ENCODE measurements around the gene FMR1.

Gene FMR1

GRCh38 chrX:147911192-147912022 is at the start of gene FMR1:
Gene FMR1, plus strand, starts transcription at chrX:147911919. Its CDS starts 261 bp downstream, at chrX:147912180.
- DNase-seq, result peak; percentile 91

DNA sequence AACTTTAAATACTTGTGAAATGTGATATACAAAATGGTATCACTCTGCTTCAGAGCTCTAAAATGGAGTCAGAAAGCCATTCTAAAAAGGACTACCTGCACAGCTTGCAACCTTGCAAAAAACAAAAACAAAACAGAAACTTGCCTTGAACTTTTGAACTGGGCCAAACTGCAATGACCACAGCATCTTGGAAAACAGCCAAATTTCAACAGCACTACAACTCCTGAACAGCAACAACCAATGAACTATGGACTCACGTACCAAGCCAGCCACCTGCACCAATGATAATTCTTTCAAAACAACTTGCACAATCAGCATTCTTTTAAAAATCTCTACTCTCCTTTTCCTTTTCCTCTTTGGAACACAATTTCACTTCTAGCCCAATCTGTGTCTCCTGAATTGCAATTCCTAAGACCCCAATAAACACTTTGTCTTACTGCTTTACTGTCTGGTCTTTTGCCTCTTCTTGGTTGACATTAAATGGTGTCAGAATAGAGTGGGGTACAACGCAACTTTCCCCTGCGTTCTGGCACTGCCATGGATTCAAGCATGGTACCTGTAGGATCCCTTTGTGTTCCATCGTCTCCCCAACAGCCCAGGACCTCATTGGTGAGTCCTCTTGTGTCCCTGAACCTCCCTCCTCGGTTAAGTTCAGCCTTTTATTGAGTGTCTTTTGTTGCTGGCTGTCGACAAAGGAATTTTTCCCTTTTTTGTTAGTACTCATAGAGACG is 35.7 kb upstream of the FMR1 start:
- no peak for DNase-seq

DNA sequence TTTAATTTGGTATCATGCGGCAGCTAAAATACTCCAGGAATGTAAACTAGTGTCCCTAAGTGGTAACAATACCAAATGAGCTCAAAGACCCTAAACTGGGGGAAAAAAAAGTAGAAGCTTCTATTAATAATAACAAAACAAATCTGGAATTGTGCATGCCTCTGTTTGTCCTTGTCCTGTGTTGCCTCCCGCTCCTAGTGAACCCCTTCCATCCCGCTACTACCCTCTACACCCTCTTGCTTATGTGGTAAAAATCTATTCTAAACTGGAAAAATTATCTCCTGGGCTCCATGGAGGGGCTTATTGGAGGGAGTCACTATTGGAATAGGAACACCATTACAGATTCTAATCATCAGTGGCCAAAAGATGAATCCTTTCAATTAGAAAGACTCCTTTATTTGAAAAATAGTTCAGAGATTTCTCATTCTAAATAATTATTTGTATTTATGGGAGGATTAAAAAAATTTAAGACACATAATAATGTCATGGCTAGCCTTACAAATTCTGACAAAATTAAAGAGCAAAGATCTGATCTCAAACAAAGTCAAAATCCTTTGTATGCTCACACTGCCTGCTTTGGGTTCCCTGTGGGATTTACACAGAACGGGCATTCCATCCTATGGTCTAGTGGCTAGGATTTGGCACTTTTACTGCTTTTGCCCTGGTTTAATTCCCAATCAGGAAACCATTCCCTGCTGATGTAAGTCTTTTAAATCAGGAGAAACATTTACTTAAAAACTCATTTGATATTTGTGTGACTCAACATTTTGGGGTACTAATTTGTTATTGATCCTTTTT is 34.7 kb upstream of the FMR1 start:
- no peak for DNase-seq

DNA sequence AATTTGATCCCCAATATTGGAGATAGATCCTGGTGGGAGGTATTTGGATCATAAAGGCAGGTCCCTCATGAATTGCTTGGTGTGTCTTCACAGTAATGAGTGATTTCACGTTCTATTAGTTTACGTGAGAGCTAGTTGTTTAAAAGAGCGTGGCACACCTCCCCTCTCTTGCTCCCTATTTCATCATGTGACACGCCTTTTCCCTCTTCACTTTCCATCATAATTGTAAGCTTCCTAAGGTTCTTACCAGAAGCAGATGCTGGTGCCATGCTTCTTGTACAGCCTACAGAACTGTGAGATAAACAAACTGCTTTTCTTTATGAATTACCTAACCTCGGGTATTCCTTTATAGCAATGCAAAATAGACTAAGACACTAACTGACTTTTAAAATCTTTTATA is 34.0 kb upstream of the FMR1 start:
- no peak for DNase-seq

GRCh38 chrX:147884958-147885357 is 26.8 kb upstream of the FMR1 start:
- no peak for DNase-seq

GRCh38 chrX:147890756-147891155 is 21.0 kb upstream of the FMR1 start:
- no peak for DNase-seq

- no peak for DNase-seq
These were observed 19.8 kb upstream of the FMR1 start for GRCh38 chrX:147891896-147892295.

- DNase-seq, result no peak
These were observed 18.0 kb upstream of the FMR1 start for GRCh38 chrX:147893741-147894140.

DNA sequence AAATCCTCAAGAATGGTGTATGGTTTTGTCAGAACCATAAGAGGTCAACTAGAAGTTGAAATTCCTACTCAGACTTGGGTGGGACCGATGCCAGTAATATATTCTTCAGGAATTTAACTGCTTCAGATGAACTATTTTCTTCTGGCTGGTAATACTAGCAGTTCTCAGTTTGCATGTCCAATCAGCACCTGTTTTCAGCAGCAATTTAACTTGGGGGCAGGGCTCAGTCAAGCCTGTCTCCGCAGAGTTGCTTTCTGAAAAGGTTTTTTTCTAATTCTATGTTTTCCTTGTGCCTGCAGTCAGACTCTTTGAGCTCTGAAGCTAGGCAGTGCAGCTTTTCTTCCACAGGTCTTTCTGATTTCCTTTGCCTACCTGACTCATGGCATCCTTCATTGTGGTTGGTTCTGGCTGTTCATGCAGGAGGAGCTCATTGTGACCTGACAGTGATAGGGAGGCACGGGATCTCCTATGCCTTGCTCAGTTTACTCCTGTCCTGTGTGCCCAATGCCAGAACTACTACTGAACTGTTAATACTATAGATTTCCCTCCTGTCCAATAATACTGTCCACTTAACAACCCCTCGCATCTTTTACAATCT is 17.3 kb upstream of the FMR1 start:
- no peak for DNase-seq

- DNase-seq, result no peak
These were observed 14.6 kb upstream of the FMR1 start for GRCh38 chrX:147897117-147897516.

DNA sequence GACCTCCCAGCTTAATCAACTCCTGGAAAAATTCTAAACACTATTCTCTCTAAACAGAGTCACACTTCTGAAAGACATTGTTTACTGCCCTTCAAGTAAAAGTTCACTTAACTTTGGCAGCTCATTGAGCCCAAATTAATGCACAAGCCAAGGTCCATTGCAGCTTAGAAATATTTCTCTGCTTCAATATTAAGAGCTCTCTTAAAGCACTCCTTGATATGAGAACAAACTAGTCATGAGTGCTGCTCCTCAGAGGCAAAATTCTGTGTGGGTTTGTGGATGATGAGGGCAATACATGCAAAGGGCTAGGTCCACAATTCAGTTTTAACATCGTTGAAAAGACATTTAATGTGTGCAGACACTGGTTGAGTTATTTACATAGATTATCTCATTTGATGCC is 12.8 kb upstream of the FMR1 start:
- no peak for DNase-seq

- no peak for DNase-seq
These were observed 12.2 kb upstream of the FMR1 start for GRCh38 chrX:147899379-147900114.

GRCh38 chrX:147900349-147900748 is 11.4 kb upstream of the FMR1 start:
- no peak for DNase-seq

GRCh38 chrX:147901461-147902126 is 10.1 kb upstream of the FMR1 start:
- DNase-seq, result no peak

- no peak for DNase-seq
These were observed 9.4 kb upstream of the FMR1 start for GRCh38 chrX:147902270-147902669.

DNA sequence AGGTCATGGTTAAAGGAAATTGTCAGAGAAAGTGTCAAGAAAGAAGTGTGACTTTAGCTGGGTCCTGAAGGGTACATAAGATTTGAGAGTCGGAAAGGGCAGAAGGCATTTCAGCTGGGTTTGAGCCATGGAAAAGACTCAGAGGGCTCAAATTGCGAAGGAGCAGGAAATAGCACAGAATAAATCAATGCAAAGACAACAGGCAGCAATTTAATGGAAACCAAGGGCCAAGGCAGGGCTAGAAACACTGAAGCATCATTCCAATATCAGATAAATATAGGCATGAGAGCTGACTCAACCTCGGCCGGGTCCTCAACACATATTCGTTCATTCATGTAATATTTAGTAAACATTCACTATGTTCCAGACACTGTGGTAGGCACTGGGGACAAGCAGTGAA is 3.6 kb upstream of the FMR1 start:
- no peak for DNase-seq

- no peak for DNase-seq
These were observed 1.1 kb upstream of the FMR1 start for GRCh38 chrX:147910607-147911006.

DNA sequence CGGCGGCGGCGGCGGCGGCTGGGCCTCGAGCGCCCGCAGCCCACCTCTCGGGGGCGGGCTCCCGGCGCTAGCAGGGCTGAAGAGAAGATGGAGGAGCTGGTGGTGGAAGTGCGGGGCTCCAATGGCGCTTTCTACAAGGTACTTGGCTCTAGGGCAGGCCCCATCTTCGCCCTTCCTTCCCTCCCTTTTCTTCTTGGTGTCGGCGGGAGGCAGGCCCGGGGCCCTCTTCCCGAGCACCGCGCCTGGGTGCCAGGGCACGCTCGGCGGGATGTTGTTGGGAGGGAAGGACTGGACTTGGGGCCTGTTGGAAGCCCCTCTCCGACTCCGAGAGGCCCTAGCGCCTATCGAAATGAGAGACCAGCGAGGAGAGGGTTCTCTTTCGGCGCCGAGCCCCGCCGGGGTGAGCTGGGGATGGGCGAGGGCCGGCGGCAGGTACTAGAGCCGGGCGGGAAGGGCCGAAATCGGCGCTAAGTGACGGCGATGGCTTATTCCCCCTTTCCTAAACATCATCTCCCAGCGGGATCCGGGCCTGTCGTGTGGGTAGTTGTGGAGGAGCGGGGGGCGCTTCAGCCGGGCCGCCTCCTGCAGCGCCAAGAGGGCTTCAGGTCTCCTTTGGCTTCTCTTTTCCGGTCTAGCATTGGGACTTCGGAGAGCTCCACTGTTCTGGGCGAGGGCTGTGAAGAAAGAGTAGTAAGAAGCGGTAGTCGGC is 528 bp downstream of the FMR1 start:
- DNase-seq, result peak; percentile 49

DNA sequence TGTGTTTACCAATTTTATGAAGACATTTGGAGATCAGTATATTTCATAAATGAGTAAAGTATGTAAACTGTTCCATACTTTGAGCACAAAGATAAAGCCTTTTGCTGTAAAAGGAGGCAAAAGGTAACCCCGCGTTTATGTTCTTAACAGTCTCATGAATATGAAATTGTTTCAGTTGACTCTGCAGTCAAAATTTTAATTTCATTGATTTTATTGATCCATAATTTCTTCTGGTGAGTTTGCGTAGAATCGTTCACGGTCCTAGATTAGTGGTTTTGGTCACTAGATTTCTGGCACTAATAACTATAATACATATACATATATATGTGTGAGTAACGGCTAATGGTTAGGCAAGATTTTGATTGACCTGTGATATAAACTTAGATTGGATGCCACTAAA is 1.9 kb downstream of the FMR1 start:
- DNase-seq, result no peak

GRCh38 chrX:147914591-147914990 is 2.9 kb downstream of the FMR1 start:
- DNase-seq, result no peak

DNA sequence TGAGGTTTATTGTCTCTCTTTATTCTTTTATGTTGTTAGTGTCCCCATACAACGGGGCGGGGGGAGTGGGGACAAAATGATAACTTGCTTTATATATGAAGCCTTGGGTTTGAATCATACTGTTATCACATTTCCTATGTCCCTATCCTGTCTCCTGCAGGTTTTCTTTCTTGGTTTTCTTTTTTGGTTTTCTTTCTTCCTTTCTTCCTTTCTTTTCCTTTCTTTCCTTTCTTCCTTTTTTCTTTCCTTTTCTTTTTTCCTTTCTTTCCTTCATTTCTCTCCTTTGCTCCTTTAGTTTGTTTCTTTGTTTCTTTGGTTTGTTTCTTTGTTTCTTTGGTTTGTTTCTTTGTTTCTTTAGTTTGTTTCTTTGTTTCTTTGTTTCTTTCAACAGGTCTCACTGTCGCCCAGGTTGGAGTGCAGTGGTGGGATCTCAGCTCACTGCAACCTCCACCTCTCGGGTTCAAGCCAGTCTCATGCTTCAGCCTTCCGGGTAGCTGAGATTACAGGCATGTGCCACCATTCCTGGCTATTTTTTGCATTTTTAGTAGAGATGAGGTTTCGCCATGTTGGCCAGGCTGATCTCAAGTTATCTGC is 4.8 kb downstream of the FMR1 start:
- DNase-seq, result no peak

Measured in activated CD4-positive, CD25-positive, alpha-beta regulatory T cell treated with anti-CD3 and anti-CD28 coated beads, Interleukin-2, amount 50 U/mL, for 72 hours (primary cell).